Astrocyte of the spinal cord (primary cell): ENCODE data around the gene TOR4A.

Experiments
- DNase-seq: peaks from one replicate; pipeline ENCODE4 v3.0.0; 2011; ENCODE audit warnings: low read depth, low spot score
- H3K4me3 ChIP-seq: 2 replicates; pipeline ENCODE4 v1.5.1; 2011; ENCODE audit warnings: low read depth, mild to moderate bottlenecking, low read length, moderate library complexity
- in situ Hi-C: cut with HindIII; loops from 2 replicates; pipeline ENCODE4 v1.10.0; 2017; ENCODE audit warnings: low sequenced_read_pairs
- TF ChIP-seq, protein P1 (sequence below): IDR thresholded peaks from 2 replicates; pipeline ENCODE4 v1.5.1; 2012; ENCODE audit warnings: low read depth, mild to moderate bottlenecking, low read length, inconsistent platforms

TOR4A gene

DNA sequence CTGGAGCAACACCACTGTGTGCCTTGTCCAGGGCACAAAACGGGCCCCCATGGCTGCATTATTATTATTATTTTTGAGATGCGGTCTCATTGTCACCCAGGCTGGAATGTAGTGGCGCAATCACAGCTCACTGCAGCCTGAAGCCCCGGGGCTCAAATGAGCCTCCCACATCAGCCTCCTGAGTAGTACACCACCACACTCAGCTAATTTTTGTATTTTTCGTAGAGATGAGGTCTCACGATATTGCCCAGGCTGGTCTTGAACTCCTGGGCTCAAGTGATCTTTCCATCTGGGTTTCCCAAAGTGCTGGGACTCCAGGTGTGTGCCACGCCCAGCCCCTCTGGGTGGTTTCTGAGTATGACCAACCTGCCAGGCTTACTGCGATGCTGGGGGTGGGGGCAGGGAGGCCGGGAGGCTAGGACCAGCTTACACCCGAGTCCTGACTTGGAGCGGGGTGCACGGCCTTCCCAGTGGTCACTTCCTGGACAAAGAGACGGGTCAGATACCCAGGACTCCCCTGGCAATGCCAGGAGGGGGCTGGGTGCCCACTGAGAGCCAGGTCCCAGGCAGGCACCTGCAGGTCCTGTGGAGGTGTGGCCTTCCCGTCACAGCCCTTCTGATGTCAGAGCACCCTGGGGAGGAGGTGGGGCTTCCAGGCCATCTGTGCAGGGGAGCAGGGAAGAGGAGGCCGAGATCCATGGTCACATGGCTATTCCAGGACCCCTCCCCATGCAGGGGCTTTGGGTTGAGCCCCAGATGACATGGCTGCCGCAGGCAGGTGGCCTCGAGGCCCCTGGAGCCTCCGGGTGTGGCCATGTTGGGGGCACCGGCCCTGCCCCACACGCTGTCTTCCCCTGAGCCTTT lies 32.9 kb downstream of the TOR4A start:
- TF ChIP-seq, protein P1, sequence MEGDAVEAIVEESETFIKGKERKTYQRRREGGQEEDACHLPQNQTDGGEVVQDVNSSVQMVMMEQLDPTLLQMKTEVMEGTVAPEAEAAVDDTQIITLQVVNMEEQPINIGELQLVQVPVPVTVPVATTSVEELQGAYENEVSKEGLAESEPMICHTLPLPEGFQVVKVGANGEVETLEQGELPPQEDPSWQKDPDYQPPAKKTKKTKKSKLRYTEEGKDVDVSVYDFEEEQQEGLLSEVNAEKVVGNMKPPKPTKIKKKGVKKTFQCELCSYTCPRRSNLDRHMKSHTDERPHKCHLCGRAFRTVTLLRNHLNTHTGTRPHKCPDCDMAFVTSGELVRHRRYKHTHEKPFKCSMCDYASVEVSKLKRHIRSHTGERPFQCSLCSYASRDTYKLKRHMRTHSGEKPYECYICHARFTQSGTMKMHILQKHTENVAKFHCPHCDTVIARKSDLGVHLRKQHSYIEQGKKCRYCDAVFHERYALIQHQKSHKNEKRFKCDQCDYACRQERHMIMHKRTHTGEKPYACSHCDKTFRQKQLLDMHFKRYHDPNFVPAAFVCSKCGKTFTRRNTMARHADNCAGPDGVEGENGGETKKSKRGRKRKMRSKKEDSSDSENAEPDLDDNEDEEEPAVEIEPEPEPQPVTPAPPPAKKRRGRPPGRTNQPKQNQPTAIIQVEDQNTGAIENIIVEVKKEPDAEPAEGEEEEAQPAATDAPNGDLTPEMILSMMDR, result no peak
- H3K4me3 ChIP-seq, result no peak overlapping the region
- in situ Hi-C loops, result no loop called here
- no peak for DNase-seq

- no peak for DNase-seq
- in situ Hi-C loops, result no loop called here
- TF ChIP-seq, protein P1, result no peak
- no peak overlapping the region for H3K4me3 ChIP-seq
Observed at GRCh38 chr9:137311171-137311985, 33.9 kb downstream of the TOR4A start.

DNA sequence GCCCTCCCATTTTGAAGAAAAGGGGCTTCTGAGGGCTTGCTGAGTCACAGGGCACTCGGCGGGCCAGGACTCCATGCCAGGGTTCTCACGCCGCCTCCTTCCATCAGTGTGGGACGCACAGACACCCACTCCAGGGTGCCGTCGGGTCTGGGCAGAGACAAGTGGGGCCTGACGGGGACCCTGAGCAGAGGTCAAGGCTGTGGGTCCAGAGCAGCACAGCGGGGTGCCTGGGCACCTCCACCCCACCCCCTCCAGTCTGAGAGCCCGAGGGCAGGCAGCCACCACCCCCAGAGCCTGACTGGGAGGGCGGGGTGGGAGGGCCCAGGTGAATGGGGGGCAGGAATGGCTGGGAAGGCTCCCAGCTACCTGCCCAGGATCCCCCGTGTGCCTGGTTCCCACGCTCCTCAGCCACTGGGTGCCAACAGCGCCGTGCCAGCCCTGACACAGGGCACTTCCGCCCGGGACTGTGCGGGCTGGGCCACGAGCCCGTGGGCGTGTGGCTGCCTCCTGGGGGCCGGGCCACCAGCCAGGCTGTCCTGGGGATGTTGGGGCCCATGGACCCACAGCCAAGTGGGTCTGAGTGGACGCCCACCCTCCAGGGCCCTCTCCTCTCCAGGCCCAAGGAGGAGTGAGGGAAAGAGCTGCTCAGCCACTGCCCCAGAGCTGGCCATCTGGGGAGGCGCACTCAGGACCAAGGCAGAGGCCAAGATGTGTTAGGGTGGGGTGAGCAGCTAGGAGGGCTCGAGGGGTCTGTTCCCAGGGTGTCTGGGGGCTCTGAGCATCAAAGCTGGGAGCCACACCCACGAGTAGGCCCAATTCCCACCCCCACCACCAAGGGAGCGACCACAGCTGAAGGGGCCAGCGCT lies 34.7 kb downstream of the TOR4A start:
- in situ Hi-C loops, result no loop called here
- no peak for DNase-seq
- no peak overlapping the region for H3K4me3 ChIP-seq
- TF ChIP-seq, protein P1, result no peak

DNA sequence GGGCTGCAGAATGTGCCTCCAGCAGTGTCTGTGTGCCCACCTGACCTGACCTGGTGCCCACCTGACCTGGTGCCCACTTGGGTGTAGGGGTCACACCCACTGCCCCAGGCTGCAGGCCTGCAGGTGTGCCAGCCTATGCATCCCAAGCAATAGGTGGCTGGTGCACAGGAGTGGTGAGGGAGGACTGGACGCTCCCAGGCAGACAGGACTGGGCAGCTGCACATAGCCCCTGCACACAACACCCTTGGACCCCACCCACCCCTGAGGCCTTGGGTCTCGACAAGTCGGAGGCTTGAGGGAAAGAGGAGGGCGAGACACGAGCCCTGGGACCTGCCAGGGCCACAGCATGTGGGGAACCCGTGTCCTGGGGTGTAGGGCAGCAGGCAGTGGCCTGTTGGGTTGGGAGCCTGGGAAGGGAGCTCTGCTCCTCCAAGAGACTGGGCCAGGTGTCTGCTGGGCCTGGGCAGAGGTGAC lies 35.4 kb downstream of the TOR4A start:
- in situ Hi-C loops, result no loop called here
- no peak overlapping the region for H3K4me3 ChIP-seq
- TF ChIP-seq, protein P1, result no peak
- DNase-seq, result no peak

DNA sequence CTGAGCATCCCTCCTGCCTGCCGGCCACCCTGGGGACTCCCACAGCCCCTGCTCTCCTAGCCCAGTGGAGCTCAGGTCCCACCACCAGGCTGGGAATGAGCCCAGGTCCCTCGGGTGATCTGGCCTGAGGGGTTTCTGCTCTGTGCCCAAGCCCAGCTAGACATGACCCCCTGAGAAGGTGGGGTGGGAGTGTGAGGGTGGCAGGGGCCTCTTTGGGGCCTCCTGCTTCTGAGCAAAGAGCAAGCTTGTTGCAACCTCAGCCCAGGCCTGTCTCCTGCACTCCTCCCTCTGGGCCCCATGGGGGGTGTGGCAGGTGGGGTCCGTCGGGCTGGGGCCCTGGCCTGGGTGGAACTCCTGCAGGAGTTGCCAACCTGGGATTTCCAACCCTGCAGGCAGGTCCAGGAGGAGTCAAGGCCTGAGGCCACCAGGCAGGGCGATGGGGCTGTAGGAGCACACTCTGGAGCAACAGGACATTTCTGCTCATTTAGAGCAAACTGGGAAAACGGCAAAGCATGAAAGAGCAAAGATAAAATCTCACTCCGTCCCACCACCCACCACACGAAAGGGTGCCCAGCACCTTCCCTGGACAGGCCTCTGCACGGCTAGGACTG lies 35.9 kb downstream of the TOR4A start:
- in situ Hi-C loops, result no loop called here
- TF ChIP-seq, protein P1, result no peak
- H3K4me3 ChIP-seq, result no peak overlapping the region
- no peak for DNase-seq
